OCI-LY3 (cell line): ENCODE results near the gene PLCB2.

Experiments
- H2AFZ ChIP-seq: fragments of 200-600, 300-600 bp; shearing (Covaris generic); 2 replicates; pipeline ENCODE4 v1.6.0; 2014; ENCODE audit warnings: antibody characterized with exemption, low read depth, low read length
- H3K27ac ChIP-seq: fragments of 200-600, 300-600 bp; sonication (generic); 2 replicates; pipeline ENCODE4 v1.5.1; 2014; ENCODE audit warnings: mild to moderate bottlenecking, low read length, moderate library complexity, mixed read lengths
- H3K27me3 ChIP-seq: fragments of 200-600, 300-600 bp; sonication (generic); 2 replicates; pipeline ENCODE4 v1.6.1; 2014; ENCODE audit warnings: low read depth, low read length, mixed read lengths
- H3K36me3 ChIP-seq: fragments of 200-600, 300-600 bp; sonication (generic); replicated peaks from 2 replicates; pipeline ENCODE3; 2014; ENCODE audit warnings: low read depth, low read length, mixed read lengths
- H3K4me1 ChIP-seq: fragments of 300-600, 200-600 bp; sonication (generic); 2 replicates; pipeline ENCODE4 v1.6.1; 2014; ENCODE audit warnings: low read length, mixed read lengths
- H3K4me2 ChIP-seq: fragments of 200-600, 300-600 bp; sonication (generic); 2 replicates; pipeline ENCODE4 v1.6.1; 2014; ENCODE audit warnings: low read length, mixed read lengths
- H3K4me3 ChIP-seq: fragments of 300-600, 200-600 bp; sonication (generic); 2 replicates; pipeline ENCODE4 v1.5.1; 2014; ENCODE audit warnings: antibody characterized with exemption, mild to moderate bottlenecking, low read length, moderate library complexity
- H3K79me2 ChIP-seq: fragments of 300-600, 200-600 bp; shearing (Covaris generic); 2 replicates; pipeline ENCODE4 v1.6.1; 2014; ENCODE audit warnings: mild to moderate bottlenecking, low read length, mixed read lengths
- H3K9ac ChIP-seq: fragments of 300-600, 200-600 bp; shearing (Covaris generic); 2 replicates; pipeline ENCODE4 v1.6.0; 2014; ENCODE audit warnings: mild to moderate bottlenecking, low read length, moderate library complexity
- H3K9me3 ChIP-seq: fragments of 200-600, 300-600 bp; shearing (Covaris generic); 2 replicates; pipeline ENCODE4 v1.6.1; 2014; ENCODE audit warnings: low read length, mixed read lengths; ENCODE audit not compliant: insufficient read depth
- H4K20me1 ChIP-seq: fragments of 200-600, 300-600 bp; sonication (generic); 2 replicates; pipeline ENCODE4 v1.6.1; 2016; ENCODE audit warnings: low read length, mixed read lengths; ENCODE audit not compliant: insufficient read depth
- CTCF ChIP-seq: fragments of 200-600, 300-600 bp; sonication (generic); IDR thresholded peaks from 2 replicates; pipeline ENCODE4 v1.5.1; 2014; ENCODE audit warnings: antibody characterized with exemption, low read length, low read depth
- EZH2phosphoT487 ChIP-seq: fragments of 200-600 bp; shearing (Covaris generic); IDR thresholded peaks from 2 replicates; pipeline ENCODE4 v1.6.1; 2018; ENCODE audit warnings: antibody characterized with exemption, mixed run types, low read depth

Gene PLCB2

GRCh38 chr15:40300367-40300766 lies 7.4 kb downstream of the PLCB2 start:
- Histone ChIP-seq H3K9me3 (no peaks in the 10 kb centered on the region; the same call in 1 of the 2 replicates), H3K4me1 (no peaks in the 10 kb centered on the region), H2AFZ (no peak overlapping the region), H3K9ac (no peak overlapping the region), H3K27me3 (no peaks in the 10 kb centered on the region), H3K27ac (no peak overlapping the region), H3K4me3 (no peak overlapping the region), H4K20me1 (no peaks in the 10 kb centered on the region), H3K4me2 (no peak overlapping the region), H3K79me2 (no peaks in the 10 kb centered on the region), H3K36me3 (peaks cover 12% of the 10 kb centered on the region)
- no peak for TF ChIP-seq EZH2phosphoT487
- TF ChIP-seq CTCF = no peak

GRCh38 chr15:40298216-40298935 lies 9.4 kb downstream of the PLCB2 start:
- Histone ChIP-seq H3K9ac (no peak overlapping the region), H3K27me3 (no peaks in the 10 kb centered on the region), H3K4me2 (no peak overlapping the region), H2AFZ (no peak overlapping the region), H4K20me1 (no peaks in the 10 kb centered on the region), H3K27ac (no peak overlapping the region), H3K4me1 (no peaks in the 10 kb centered on the region), H3K36me3 (peaks cover 12% of the 10 kb centered on the region), H3K9me3 (no peaks in the 10 kb centered on the region; the same call in 1 of the 2 replicates), H3K79me2 (no peaks in the 10 kb centered on the region), H3K4me3 (no peak overlapping the region)
- TF ChIP-seq EZH2phosphoT487 = no peak
- TF ChIP-seq CTCF = no peak

GRCh38 chr15:40297356-40297755 lies 10.4 kb downstream of the PLCB2 start:
- Histone ChIP-seq H3K9ac (no peak overlapping the region), H3K27ac (no peak overlapping the region), H3K9me3 (no peaks in the 10 kb centered on the region; the same call in 1 of the 2 replicates), H3K4me3 (no peak overlapping the region), H3K4me2 (no peak overlapping the region), H3K36me3 (peaks cover 12% of the 10 kb centered on the region), H3K4me1 (no peaks in the 10 kb centered on the region), H2AFZ (no peak overlapping the region), H3K27me3 (no peaks in the 10 kb centered on the region), H4K20me1 (no peaks in the 10 kb centered on the region), H3K79me2 (no peaks in the 10 kb centered on the region)
- TF ChIP-seq CTCF (no peak), EZH2phosphoT487 (no peak)

- Histone ChIP-seq H3K4me2 (no peak overlapping the region), H2AFZ (no peak overlapping the region), H3K27ac (no peak overlapping the region), H3K4me3 (no peak overlapping the region), H4K20me1 (no peaks in the 10 kb centered on the region), H3K9ac (no peak overlapping the region), H3K79me2 (no peaks in the 10 kb centered on the region), H3K27me3 (no peaks in the 10 kb centered on the region), H3K36me3 (peaks cover 12% of the 10 kb centered on the region), H3K4me1 (no peaks in the 10 kb centered on the region), H3K9me3 (no peaks in the 10 kb centered on the region; the same call in 1 of the 2 replicates)
- TF ChIP-seq CTCF (no peak), EZH2phosphoT487 (no peak)
Measured at GRCh38 chr15:40296561-40297230, 11.0 kb downstream of the PLCB2 start.
